ENCODE results near the gene EXOC4.

DNA sequence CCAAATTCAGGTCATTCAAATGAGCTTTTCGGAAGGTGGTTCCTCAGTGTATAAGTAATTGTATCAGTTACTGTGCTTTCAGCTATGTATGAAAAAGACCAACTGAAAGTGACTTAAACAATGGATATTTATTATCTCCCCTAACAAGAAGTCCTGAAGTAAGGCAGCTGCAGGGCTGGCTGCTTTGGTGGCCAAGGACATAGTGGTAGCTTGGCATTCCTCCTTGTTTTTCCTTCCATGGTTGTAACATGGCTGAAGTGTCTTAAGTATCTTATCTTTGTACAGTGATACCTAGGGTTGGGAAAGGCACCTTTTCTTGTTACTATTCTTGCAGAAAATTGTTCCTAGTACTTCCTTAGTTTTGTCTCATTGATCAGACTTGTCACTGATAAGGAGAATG is 21.4 kb downstream of the EXOC4 start:
- no peak for TF ChIP-seq YY1 (IDR thresholded peaks at IDR 0.05; ENCODE audit: insufficient read depth, insufficient read length)
- TF ChIP-seq ZNF274 (IDR thresholded peaks at IDR 0.05; ENCODE audit: low read depth, low read length), result no peak
- no peak for TF ChIP-seq SUZ12 (IDR thresholded peaks at IDR 0.05; ENCODE audit: extremely low read depth, insufficient read depth, insufficient read length)

Data from NT2/D1 (cell line).